ENCODE measurements around the gene ENC1. TPM values are rescaled to one million over a fixed set of nuclear protein-coding genes. Genes with fewer than 3 reads are reported as not detected.

Gene ENC1
- total RNA-seq, 1 experiment from 2014 or later: 38.8 TPM

DNA sequence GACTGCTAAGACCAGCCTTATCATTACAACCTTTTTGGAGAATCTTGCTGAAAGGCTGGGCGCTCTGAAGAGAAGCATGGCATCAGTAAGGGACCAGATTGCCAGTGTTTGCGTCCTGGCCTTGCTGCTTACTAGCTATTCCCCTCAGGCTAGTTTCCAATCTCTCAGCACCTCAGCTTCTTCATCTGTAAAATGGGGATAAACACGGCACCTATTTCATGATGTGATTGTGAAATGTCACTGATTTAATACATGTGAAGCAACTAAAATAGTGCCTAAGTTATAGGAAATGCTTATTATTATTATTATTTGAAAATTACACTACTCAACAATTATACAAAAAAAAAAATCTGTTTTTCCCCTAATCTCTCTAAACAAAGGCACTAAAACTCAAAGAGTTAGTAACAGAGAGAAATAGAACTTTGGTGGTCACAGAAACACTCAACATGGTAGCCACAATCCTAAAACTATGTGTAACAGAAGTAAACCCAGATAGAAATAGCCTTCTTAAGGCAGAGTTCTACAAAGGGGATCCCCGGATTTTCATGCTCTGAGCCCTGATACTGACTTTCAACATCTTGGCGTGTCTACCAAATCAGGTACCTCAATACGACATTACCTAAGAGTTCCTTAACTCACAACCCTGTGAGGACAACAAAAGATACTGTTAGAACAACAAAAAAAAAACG, 62.0 kb downstream of the ENC1 start:
- ChIA-PET POLR2A (ENCODE audit: unreplicated experiment) (no interaction called here), CTCF (no interaction called here)
- no peaks in the 10 kb centered on the region for H3K79me2 ChIP-seq (ENCODE audit: low read depth)
- TF ChIP-seq, protein P1, sequence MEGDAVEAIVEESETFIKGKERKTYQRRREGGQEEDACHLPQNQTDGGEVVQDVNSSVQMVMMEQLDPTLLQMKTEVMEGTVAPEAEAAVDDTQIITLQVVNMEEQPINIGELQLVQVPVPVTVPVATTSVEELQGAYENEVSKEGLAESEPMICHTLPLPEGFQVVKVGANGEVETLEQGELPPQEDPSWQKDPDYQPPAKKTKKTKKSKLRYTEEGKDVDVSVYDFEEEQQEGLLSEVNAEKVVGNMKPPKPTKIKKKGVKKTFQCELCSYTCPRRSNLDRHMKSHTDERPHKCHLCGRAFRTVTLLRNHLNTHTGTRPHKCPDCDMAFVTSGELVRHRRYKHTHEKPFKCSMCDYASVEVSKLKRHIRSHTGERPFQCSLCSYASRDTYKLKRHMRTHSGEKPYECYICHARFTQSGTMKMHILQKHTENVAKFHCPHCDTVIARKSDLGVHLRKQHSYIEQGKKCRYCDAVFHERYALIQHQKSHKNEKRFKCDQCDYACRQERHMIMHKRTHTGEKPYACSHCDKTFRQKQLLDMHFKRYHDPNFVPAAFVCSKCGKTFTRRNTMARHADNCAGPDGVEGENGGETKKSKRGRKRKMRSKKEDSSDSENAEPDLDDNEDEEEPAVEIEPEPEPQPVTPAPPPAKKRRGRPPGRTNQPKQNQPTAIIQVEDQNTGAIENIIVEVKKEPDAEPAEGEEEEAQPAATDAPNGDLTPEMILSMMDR (conservative IDR thresholded peaks at IDR 0.05): no peak
- TF ChIP-seq EZH2 (IDR thresholded peaks at IDR 0.05; ENCODE audit: low read depth): no peak
- no peak for DNase-seq
- H3K4me3 ChIP-seq: no peak overlapping the region
- H3K27me3 ChIP-seq (ENCODE audit: insufficient read depth, low read depth): no peaks in the 10 kb centered on the region
- BruUV-seq (replicated peaks): no TSS peak
- peaks cover 22% of the 10 kb centered on the region for H3F3A ChIP-seq (ENCODE audit: insufficient read depth, low read depth)
- H4K20me1 ChIP-seq (ENCODE audit: insufficient read depth): no peaks in the 10 kb centered on the region
- no peaks in the 10 kb centered on the region for H3K36me3 ChIP-seq (ENCODE audit: low read depth)
- peaks cover 31% of the 10 kb centered on the region for H3K4me1 ChIP-seq (replicated peaks; ENCODE audit: insufficient read depth)
- no peaks in the 10 kb centered on the region for H3K9me2 ChIP-seq (ENCODE audit: insufficient read depth)
- no peak overlapping the region for H3K4me2 ChIP-seq
- no peaks in the 10 kb centered on the region for H3K9me3 ChIP-seq (ENCODE audit: insufficient read depth, low read depth)
- no peak overlapping the region for H3K27ac ChIP-seq
- intact Hi-C loops (cut with micrococcal nuclease; ENCODE audit: unreplicated experiment): loop anchor here (5.0 kb wide), 1 partner anchor 336 kb away; no protein-coding TSS in a partner anchor
- H2AFZ ChIP-seq: no peak overlapping the region

Other genes starting within 250 kb of the ENC1 start
- 84.6 and 92.3 TPM in 2 replicates for gene HEXB, start 44.5 kb upstream of the ENC1 start, total RNA-seq (2021)
- 38.5 and 39.8 TPM in 2 replicates for gene GFM2, start 126.4 kb upstream of the ENC1 start, total RNA-seq (2021)
- 47.3 and 87.1 TPM in 2 replicates for gene NSA2, start 126.5 kb upstream of the ENC1 start, total RNA-seq (2021)
- 2.1 and 3.9 TPM in 2 replicates for gene FAM169A, start 225.7 kb upstream of the ENC1 start, total RNA-seq (2021)

Measured in PC-9 (cell line).